GM12864 (cell line): ENCODE results near the gene IL25.
"Not testable (repeated sequence)": the region's sequence is repeated elsewhere in the genome, so short reads cannot be mapped to it uniquely, and the experiment has no call there.

Source experiments
- DNase-seq: peaks from one replicate; pipeline ENCODE4 v3.0.0-alpha.2; 2011; ENCODE audit warnings: low read depth
- H3K4me3 ChIP-seq: 2 replicates; pipeline ENCODE4 v1.5.1; 2011; ENCODE audit warnings: mild to moderate bottlenecking, low read depth, low read length, control low read depth
- TF ChIP-seq, protein P1 (sequence below): IDR thresholded peaks from 2 replicates; pipeline ENCODE4 v1.5.1; 2011; ENCODE audit warnings: low read depth, mild to moderate bottlenecking, moderate library complexity, low read length, control low read depth, inconsistent platforms; ENCODE audit errors: missing control alignments

Gene IL25

DNA sequence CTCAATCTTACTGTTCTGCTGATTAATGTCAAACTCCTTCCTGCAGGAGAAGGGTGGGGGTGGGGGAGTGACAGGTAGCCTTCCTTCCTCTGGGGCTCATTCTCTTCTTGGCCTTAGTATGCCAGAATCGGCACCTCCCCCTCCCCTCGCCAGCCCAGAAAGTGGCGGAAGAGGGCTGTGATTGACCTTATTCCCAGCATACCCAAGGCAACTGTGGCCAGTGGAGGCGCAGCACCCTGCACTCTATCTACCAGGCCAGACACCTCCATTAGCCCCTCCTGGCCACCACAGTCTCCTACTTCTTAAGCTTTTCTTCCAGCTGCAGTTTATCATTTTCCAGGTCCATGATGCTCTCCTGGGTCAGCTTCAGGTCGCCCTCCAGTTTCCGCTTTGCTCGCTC, 20.0 kb downstream of the IL25 start:
- no peak for DNase-seq
- H3K4me3 ChIP-seq = no peak overlapping the region
- TF ChIP-seq, protein P1, sequence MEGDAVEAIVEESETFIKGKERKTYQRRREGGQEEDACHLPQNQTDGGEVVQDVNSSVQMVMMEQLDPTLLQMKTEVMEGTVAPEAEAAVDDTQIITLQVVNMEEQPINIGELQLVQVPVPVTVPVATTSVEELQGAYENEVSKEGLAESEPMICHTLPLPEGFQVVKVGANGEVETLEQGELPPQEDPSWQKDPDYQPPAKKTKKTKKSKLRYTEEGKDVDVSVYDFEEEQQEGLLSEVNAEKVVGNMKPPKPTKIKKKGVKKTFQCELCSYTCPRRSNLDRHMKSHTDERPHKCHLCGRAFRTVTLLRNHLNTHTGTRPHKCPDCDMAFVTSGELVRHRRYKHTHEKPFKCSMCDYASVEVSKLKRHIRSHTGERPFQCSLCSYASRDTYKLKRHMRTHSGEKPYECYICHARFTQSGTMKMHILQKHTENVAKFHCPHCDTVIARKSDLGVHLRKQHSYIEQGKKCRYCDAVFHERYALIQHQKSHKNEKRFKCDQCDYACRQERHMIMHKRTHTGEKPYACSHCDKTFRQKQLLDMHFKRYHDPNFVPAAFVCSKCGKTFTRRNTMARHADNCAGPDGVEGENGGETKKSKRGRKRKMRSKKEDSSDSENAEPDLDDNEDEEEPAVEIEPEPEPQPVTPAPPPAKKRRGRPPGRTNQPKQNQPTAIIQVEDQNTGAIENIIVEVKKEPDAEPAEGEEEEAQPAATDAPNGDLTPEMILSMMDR = no peak

- TF ChIP-seq, protein P1 = no peak
- DNase-seq = no peak
- no peak overlapping the region for H3K4me3 ChIP-seq
These were observed 23.5 kb downstream of the IL25 start for GRCh38 chr14:23396126-23396525.

DNA sequence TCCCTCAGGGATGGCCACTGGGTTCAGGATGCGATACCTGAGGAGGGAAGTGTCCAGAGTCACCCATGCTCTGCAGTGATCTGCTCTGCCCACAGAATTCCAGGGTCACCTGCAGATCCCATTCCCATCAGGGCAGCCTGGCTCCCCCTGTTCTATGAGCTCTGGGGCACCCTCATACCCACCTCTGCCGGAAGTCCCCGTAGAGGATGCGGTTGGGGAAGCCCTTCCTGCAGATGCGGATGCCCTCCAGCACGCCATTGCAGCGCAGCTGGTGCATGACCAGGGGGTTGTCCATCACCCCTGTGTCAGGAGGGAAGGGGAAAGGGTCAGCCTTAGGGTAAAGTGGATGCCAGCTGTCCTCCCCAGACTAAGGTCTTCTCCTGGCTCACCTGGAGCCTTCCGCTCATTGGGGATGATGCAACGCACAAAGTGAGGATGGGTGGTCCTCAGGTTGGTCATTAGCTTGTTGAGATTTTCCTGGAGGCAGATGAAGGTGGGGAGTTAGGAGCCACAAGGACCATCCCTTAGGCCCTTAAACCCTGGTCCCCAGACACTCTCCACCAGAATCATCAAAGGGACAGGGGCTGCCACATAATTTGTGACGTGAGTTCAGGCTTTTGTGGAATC, 24.3 kb downstream of the IL25 start:
- no peak overlapping the region for H3K4me3 ChIP-seq
- TF ChIP-seq, protein P1 = no peak
- DNase-seq = no peak

DNA sequence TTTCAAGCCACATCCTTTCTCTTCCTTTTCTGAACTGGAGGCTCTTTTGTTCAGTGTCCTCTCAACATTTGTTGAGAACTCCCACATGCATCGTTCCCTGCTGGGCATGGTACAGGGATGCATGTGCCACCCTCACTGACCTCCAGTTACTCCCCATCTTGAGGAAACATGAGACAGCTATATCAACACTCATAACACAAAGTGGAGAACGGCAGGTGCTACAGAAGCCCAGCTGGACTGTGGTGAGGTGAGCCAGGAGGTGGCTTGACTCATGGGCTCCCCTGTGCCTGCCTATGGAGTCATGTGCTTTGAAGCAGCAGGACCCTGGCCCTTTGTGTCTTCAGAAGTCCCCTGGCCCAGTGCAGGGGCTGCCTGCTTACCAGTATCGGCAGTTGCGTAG, 25.7 kb downstream of the IL25 start:
- DNase-seq = no peak
- no peak overlapping the region for H3K4me3 ChIP-seq
- TF ChIP-seq, protein P1 = no peak

- no peak overlapping the region for H3K4me3 ChIP-seq
- DNase-seq = no peak
- TF ChIP-seq, protein P1 = no peak
These were observed 26.5 kb downstream of the IL25 start for GRCh38 chr14:23399136-23399535.

- DNase-seq = no peak
- no peak overlapping the region for H3K4me3 ChIP-seq
- TF ChIP-seq, protein P1 = no peak
These were observed 27.0 kb downstream of the IL25 start for GRCh38 chr14:23399591-23399990.

DNA sequence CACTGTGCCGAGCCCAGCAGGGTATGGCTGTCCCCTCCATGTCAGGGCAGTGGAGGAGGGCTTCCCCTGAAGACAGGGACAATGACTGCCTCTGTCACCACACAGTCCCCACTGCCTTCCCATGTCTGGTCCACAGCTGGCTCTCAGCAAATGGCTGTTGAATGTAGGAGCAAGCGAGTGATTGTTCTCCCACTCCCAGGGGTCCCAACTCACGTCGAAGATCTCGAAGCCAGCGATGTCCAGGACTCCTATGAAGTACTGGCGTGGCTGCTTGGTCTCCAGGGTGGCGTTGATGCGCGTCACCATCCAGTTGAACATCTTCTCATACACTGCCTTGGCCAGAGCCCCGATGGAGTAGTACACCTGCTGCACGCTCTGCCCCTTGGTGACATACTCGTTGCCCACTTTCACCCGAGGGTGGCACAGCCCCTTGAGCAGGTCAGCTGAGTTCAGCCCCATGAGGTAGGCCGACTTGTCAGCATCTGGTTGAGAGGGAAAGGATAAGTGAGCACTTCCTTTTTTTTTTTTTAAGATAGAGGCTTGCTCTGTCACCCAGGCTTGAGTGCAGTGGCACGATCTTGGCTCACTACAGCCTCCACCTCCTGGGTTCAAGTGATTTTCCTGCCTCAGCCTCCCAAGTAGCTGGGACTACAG, 28.0 kb downstream of the IL25 start:
- H3K4me3 ChIP-seq, DNase-seq: not testable (repeated sequence)
